Measurements from ENCODE around the gene URAD.

GRCh38 chr13:27971776-27972477 lies 16.6 kb downstream of the URAD start:
- TF ChIP-seq CTCF (IDR thresholded peaks at IDR 0.05): no peak
- no peak for TF ChIP-seq POLR2A (IDR thresholded peaks at IDR 0.05)

Measured in body of pancreas (tissue), 4 donors.